HG03565 (cell line): ENCODE measurements around the gene FBN3.
"Not testable (repeated sequence)": the region's sequence is repeated elsewhere in the genome, so short reads cannot be mapped to it uniquely, and the experiment has no call there.

Source experiments
- ATAC-seq: cut with Tn5 transposase; IDR thresholded peaks from one replicate; pipeline ENCODE4 v1.9.1; 2021; ENCODE audit warnings: mild to moderate bottlenecking, moderate library complexity; ENCODE audit not compliant: unreplicated experiment

The FBN3 gene

GRCh38 chr19:8149261-8150094 lies at the start of gene FBN3:
Gene FBN3 (minus strand): TSS chr19:8149592. CDS start chr19:8147480, 2,112 bp downstream.
- ATAC-seq = no peak

GRCh38 chr19:8196271-8196927 lies 47.0 kb upstream of the FBN3 start:
- ATAC-seq = no peak

- ATAC-seq = no peak
Measured at GRCh38 chr19:8194528-8195267, 45.3 kb upstream of the FBN3 start.

GRCh38 chr19:8192221-8192820 lies 42.9 kb upstream of the FBN3 start:
- ATAC-seq = no peak

GRCh38 chr19:8185343-8186068 lies 36.1 kb upstream of the FBN3 start:
- no peak for ATAC-seq

- ATAC-seq = no peak
Measured at GRCh38 chr19:8184274-8184673, 34.9 kb upstream of the FBN3 start.

- ATAC-seq = no peak
Measured at GRCh38 chr19:8180018-8180417, 30.6 kb upstream of the FBN3 start.

- no peak for ATAC-seq
Measured at GRCh38 chr19:8174706-8175105, 25.3 kb upstream of the FBN3 start.

- ATAC-seq = no peak
Measured at GRCh38 chr19:8168537-8168936, 19.1 kb upstream of the FBN3 start.

- no peak for ATAC-seq
Measured at GRCh38 chr19:8167985-8168384, 18.6 kb upstream of the FBN3 start.

GRCh38 chr19:8163759-8164158 lies 14.4 kb upstream of the FBN3 start:
- no peak for ATAC-seq

- ATAC-seq = peak; percentile 56
Measured at GRCh38 chr19:8161135-8161646, 11.8 kb upstream of the FBN3 start.

- not testable (repeated sequence) for ATAC-seq
Measured at GRCh38 chr19:8159322-8159721, 9.9 kb upstream of the FBN3 start.

- no peak for ATAC-seq
Measured at GRCh38 chr19:8158411-8159074, 9.2 kb upstream of the FBN3 start.

- ATAC-seq = no peak
Measured at GRCh38 chr19:8155318-8155717, 5.9 kb upstream of the FBN3 start.

- ATAC-seq = not testable (repeated sequence)
Measured at GRCh38 chr19:8154014-8154413, 4.6 kb upstream of the FBN3 start.

GRCh38 chr19:8151767-8152035 lies 2.3 kb upstream of the FBN3 start:
- no peak for ATAC-seq

- no peak for ATAC-seq
Measured at GRCh38 chr19:8150998-8151766, 1.8 kb upstream of the FBN3 start.

- ATAC-seq = no peak
Measured at GRCh38 chr19:8150178-8150865, 930 bp upstream of the FBN3 start.
